Chondrocyte (in vitro differentiated cells): Measurements from ENCODE around the gene ZNRF1. TPM values are rescaled to one million over a fixed set of nuclear protein-coding genes. Genes with fewer than 3 reads are reported as not detected.

Source experiments
- DNase-seq: peaks from one replicate; pipeline ENCODE4 v3.0.0; 2021; ENCODE audit warnings: mixed read lengths, low spot score
- H3K27ac Mint-ChIP-seq: one replicate; pipeline ENCODE4 v1.8.0; 2021; ENCODE audit warnings: mild to moderate bottlenecking, moderate library complexity, mixed read lengths; ENCODE audit not compliant: unreplicated experiment
- H3K27me3 Mint-ChIP-seq: 2 replicates; pipeline ENCODE4 v1.8.0; 2021; ENCODE audit warnings: low read depth, mixed read lengths
- H3K36me3 Mint-ChIP-seq: 2 replicates; pipeline ENCODE4 v1.8.0; 2021; ENCODE audit warnings: low read depth, mixed read lengths
- H3K4me1 Mint-ChIP-seq: 2 replicates; pipeline ENCODE4 v1.8.0; 2021; ENCODE audit warnings: low read depth, mild to moderate bottlenecking, mixed read lengths
- H3K4me3 Mint-ChIP-seq: one replicate; pipeline ENCODE4 v1.8.0; 2021; ENCODE audit warnings: mild to moderate bottlenecking, moderate library complexity, mixed read lengths; ENCODE audit not compliant: unreplicated experiment
- H3K9me3 Mint-ChIP-seq: 2 replicates; pipeline ENCODE4 v1.8.0; 2021; ENCODE audit warnings: low read depth, mixed read lengths
- CTCF ChIP-seq: fragments of 200-600 bp; sonication (generic); IDR thresholded peaks from 2 replicates; pipeline ENCODE4 v1.5.0; 2021; ENCODE audit warnings: antibody characterized with exemption, mild to moderate bottlenecking, moderate library complexity
- total RNA-seq: library from RNA; stranded (reverse); gene quantifications from 3 replicates; pipeline ENCODE4 v1.2.1, GENCODE V29; 2021

Gene ZNRF1
- total RNA-seq, 1 donor from 2014 or later = 22.7 TPM

DNA sequence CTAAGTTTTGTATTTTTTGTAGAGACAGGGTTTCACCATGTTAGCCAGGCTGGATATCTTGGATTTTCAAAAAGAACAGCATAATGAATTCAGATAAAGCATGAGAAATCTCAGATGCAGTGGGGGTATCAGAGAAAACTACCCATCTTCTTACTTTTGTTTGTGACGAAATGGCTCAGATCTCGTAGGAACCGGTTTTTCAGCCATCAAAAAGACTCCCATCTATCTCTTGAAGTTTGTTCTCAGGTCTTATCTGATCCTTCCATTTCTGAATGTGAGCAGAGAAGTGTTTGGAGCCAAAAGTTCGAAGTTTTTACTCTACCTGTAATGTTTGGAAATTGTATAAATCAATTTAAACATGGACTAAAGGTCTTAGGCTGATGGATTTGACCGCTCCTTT lies 60.6 kb downstream of the ZNRF1 start:
- peaks cover 9% of the 10 kb centered on the region for H3K4me1 Mint-ChIP-seq
- no peak overlapping the region for H3K27ac Mint-ChIP-seq
- no peak for DNase-seq
- no peaks in the 10 kb centered on the region for H3K36me3 Mint-ChIP-seq
- no peak for TF ChIP-seq CTCF
- no peaks in the 10 kb centered on the region for H3K9me3 Mint-ChIP-seq
- no peak overlapping the region for H3K4me3 Mint-ChIP-seq
- no peaks in the 10 kb centered on the region for H3K27me3 Mint-ChIP-seq

- H3K4me1 Mint-ChIP-seq = peaks cover 6% of the 10 kb centered on the region
- no peak for DNase-seq
- H3K27me3 Mint-ChIP-seq = no peaks in the 10 kb centered on the region
- no peaks in the 10 kb centered on the region for H3K36me3 Mint-ChIP-seq
- no peaks in the 10 kb centered on the region for H3K9me3 Mint-ChIP-seq
- H3K4me3 Mint-ChIP-seq = no peak overlapping the region
- TF ChIP-seq CTCF = no peak
- H3K27ac Mint-ChIP-seq = no peak overlapping the region
Observed at GRCh38 chr16:75060723-75061122, 61.9 kb downstream of the ZNRF1 start.

- H3K9me3 Mint-ChIP-seq = no peaks in the 10 kb centered on the region
- no peaks in the 10 kb centered on the region for H3K36me3 Mint-ChIP-seq
- peaks cover 6% of the 10 kb centered on the region for H3K4me1 Mint-ChIP-seq
- no peaks in the 10 kb centered on the region for H3K27me3 Mint-ChIP-seq
- DNase-seq = no peak
- no peak overlapping the region for H3K27ac Mint-ChIP-seq
- no peak overlapping the region for H3K4me3 Mint-ChIP-seq
- no peak for TF ChIP-seq CTCF
Observed at GRCh38 chr16:75061669-75062068, 62.8 kb downstream of the ZNRF1 start.

DNA sequence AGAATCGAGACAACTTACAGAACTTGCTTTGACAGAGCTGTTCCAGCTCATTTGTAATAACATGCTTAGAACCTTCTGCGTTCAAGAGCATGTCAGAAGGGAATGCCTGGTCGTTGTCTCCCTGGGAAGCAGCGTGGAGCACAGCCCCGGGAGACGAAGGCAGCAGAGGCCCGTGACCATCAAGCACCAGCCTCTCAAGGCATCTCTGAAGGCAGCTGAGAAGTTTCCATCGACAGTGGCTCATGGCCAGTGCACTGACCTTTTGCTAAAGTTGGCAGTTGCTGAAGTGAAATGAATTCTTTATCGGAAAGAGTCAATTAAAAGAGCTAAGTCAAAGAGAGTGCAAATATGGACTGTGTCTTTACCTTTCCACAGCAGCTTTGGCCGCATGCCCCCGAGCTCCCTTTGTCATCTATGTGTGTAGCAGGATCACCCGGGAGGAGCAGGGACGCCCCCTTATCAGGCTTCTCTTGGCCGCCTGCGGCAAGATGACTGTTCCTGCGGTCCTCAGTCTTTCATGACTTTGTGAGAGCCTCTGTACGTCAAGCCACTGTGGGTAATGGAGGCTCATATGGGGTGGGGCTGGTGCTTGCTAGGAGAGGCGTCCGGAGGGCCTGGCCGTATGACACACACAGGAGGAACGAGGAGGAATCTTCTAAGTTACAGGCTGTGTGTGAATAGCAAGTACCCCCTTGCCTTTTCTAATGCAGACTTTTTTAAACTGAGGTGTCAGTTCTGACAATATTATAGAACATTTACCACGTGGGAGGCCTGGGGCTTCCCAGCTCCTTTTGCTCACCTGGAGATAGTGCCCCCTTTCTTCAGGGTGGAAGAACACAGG lies 63.5 kb downstream of the ZNRF1 start:
- no peak for DNase-seq
- peaks cover 6% of the 10 kb centered on the region for H3K4me1 Mint-ChIP-seq
- H3K9me3 Mint-ChIP-seq = no peaks in the 10 kb centered on the region
- no peak overlapping the region for H3K27ac Mint-ChIP-seq
- H3K4me3 Mint-ChIP-seq = no peak overlapping the region
- H3K36me3 Mint-ChIP-seq = no peaks in the 10 kb centered on the region
- no peaks in the 10 kb centered on the region for H3K27me3 Mint-ChIP-seq
- no peak for TF ChIP-seq CTCF

DNA sequence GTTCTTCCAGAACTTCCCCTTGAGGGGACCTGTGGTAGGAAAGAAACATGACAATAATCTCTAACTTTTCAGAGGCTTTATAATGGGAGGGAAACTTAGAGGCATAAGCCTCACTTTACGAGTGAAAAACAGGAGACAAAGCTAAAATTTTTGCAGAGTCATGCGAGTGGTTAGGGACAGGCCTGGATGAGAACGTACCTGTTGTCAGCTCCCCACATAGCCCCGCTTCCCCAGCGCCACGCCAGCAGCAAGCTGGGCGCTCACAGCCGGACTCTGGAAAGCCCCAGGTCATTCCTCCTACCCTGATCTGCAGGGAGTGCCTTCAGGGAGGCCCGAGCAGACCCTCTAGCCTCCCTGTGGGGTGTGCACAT lies 64.1 kb downstream of the ZNRF1 start:
- no peak for DNase-seq
- no peak for TF ChIP-seq CTCF

More for the DNA sequence above, 64.1 kb downstream of the ZNRF1 start:
- Mint-ChIP-seq H3K4me1 (peaks cover 6% of the 10 kb centered on the region), H3K9me3 (no peaks in the 10 kb centered on the region), H3K36me3 (no peaks in the 10 kb centered on the region), H3K4me3 (no peak overlapping the region), H3K27ac (no peak overlapping the region), H3K27me3 (no peaks in the 10 kb centered on the region)
